ENCODE data around the gene CNKSR3.

- TF ChIP-seq CTCF (conservative IDR thresholded peaks at IDR 0.05) (no peak), ZFX (IDR thresholded peaks at IDR 0.05) (no peak)
Measured at GRCh38 chr6:154453329-154453728, 57.2 kb downstream of the CNKSR3 start.

Measured in C4-2B (cell line).